ENCODE data around the gene MICU1. TPM values are rescaled to one million over a fixed set of nuclear protein-coding genes. Genes with fewer than 3 reads are reported as not detected.
"Not testable (repeated sequence)": the region's sequence is repeated elsewhere in the genome, so short reads cannot be mapped to it uniquely, and the experiment has no call there.

The MICU1 gene
- total RNA-seq, 1 donor from 2014 or later: 48.2 TPM

- DNase-seq (ENCODE audit: low spot score): no peak
Measured at GRCh38 chr10:72445851-72446250, 180.0 kb downstream of the MICU1 start.

GRCh38 chr10:72442969-72443368, 182.9 kb downstream of the MICU1 start:
- DNase-seq (ENCODE audit: low spot score): not testable (repeated sequence)

- no peak for DNase-seq (ENCODE audit: low spot score)
Measured at GRCh38 chr10:72435570-72435969, 190.3 kb downstream of the MICU1 start.

GRCh38 chr10:72430936-72431335, 194.9 kb downstream of the MICU1 start:
- DNase-seq (ENCODE audit: low spot score): not testable (repeated sequence)

GRCh38 chr10:72429931-72430330, 195.9 kb downstream of the MICU1 start:
- DNase-seq (ENCODE audit: low spot score): no peak

GRCh38 chr10:72426986-72427385, 198.9 kb downstream of the MICU1 start:
- DNase-seq (ENCODE audit: low spot score): no peak

GRCh38 chr10:72425133-72425532, 200.7 kb downstream of the MICU1 start:
- DNase-seq (ENCODE audit: low spot score): no peak

- no peak for DNase-seq (ENCODE audit: low spot score)
Measured at GRCh38 chr10:72424561-72424960, 201.3 kb downstream of the MICU1 start.

- DNase-seq (ENCODE audit: low spot score): no peak
Measured at GRCh38 chr10:72423426-72423825, 202.5 kb downstream of the MICU1 start.

GRCh38 chr10:72421885-72422540, 203.9 kb downstream of the MICU1 start:
- no peak for DNase-seq (ENCODE audit: low spot score)

GRCh38 chr10:72419241-72419640, 206.6 kb downstream of the MICU1 start:
- no peak for DNase-seq (ENCODE audit: low spot score)

- no peak for DNase-seq (ENCODE audit: low spot score)
Measured at GRCh38 chr10:72418679-72419078, 207.2 kb downstream of the MICU1 start.

GRCh38 chr10:72417971-72418370, 207.9 kb downstream of the MICU1 start:
- DNase-seq (ENCODE audit: low spot score): no peak

- DNase-seq (ENCODE audit: low spot score): no peak
Measured at GRCh38 chr10:72416661-72417060, 209.2 kb downstream of the MICU1 start.

- no peak for DNase-seq (ENCODE audit: low spot score)
Measured at GRCh38 chr10:72414642-72415041, 211.2 kb downstream of the MICU1 start.

GRCh38 chr10:72409167-72409566, 216.7 kb downstream of the MICU1 start:
- no peak for DNase-seq (ENCODE audit: low spot score)

- DNase-seq (ENCODE audit: low spot score): no peak
Measured at GRCh38 chr10:72407927-72408600, 217.8 kb downstream of the MICU1 start.

GRCh38 chr10:72407471-72407870, 218.4 kb downstream of the MICU1 start:
- DNase-seq (ENCODE audit: low spot score): no peak

- not testable (repeated sequence) for DNase-seq (ENCODE audit: low spot score)
Measured at GRCh38 chr10:72395581-72395980, 230.3 kb downstream of the MICU1 start.

GRCh38 chr10:72392571-72392970, 233.3 kb downstream of the MICU1 start:
- DNase-seq (ENCODE audit: low spot score): no peak

- no peak for DNase-seq (ENCODE audit: low spot score)
Measured at GRCh38 chr10:72390764-72391163, 235.1 kb downstream of the MICU1 start.

- DNase-seq (ENCODE audit: low spot score): no peak
Measured at GRCh38 chr10:72389716-72390115, 236.2 kb downstream of the MICU1 start.

- DNase-seq (ENCODE audit: low spot score): no peak
Measured at GRCh38 chr10:72389014-72389413, 236.9 kb downstream of the MICU1 start.

- no peak for DNase-seq (ENCODE audit: low spot score)
Measured at GRCh38 chr10:72388062-72388461, 237.8 kb downstream of the MICU1 start.

All from ureter (tissue), 1 donor.